Trophoblast cell (in vitro differentiated cells and primary cell): Measurements from ENCODE around the gene AHI1.

Source experiments
- DNase-seq, 2 donors: peaks; one replicate each; pipeline ENCODE4 v3.0.0-alpha.2; 2016
- H2AFZ ChIP-seq: 2 replicates; pipeline ENCODE4 v1.6.1; 2013; ENCODE audit warnings: low read length, moderate library complexity, mild to moderate bottlenecking; ENCODE audit not compliant: insufficient read depth, poor library complexity
- H2AK5ac ChIP-seq: 2 replicates; pipeline ENCODE4 v1.6.1; 2013; ENCODE audit warnings: mild to moderate bottlenecking, low read length
- H2BK120ac ChIP-seq: 2 replicates; pipeline ENCODE4 v1.6.1; 2013; ENCODE audit warnings: low read length, mild to moderate bottlenecking, moderate library complexity; ENCODE audit not compliant: insufficient read depth, poor library complexity
- H2BK12ac ChIP-seq: 2 replicates; pipeline ENCODE4 v1.6.1; 2013; ENCODE audit warnings: mild to moderate bottlenecking, low read length, moderate library complexity
- H2BK5ac ChIP-seq: 2 replicates; pipeline ENCODE4 v1.6.1; 2013; ENCODE audit warnings: low read length, low read depth, moderate library complexity, mild to moderate bottlenecking; ENCODE audit not compliant: poor library complexity
- H3K14ac ChIP-seq: 2 replicates; pipeline ENCODE4 v1.6.1; 2013; ENCODE audit warnings: mild to moderate bottlenecking, low read length
- H3K18ac ChIP-seq: 2 replicates; pipeline ENCODE4 v1.6.1; 2013; ENCODE audit warnings: mild to moderate bottlenecking, low read length
- H3K23ac ChIP-seq: 2 replicates; pipeline ENCODE4 v1.6.1; 2013; ENCODE audit warnings: low read length
- H3K27ac ChIP-seq: 2 replicates; pipeline ENCODE4 v1.5.1; 2013; ENCODE audit warnings: low read depth, mild to moderate bottlenecking, inconsistent platforms, low read length, moderate library complexity
- H3K27me3 ChIP-seq: 2 replicates; pipeline ENCODE4 v1.6.1; 2013; ENCODE audit warnings: inconsistent platforms, mild to moderate bottlenecking, low read length, moderate library complexity; ENCODE audit not compliant: insufficient read depth
- H3K36me3 ChIP-seq, 2 experiments: 1 replicate in 1 of 2; 2 replicates in 1 of 2; pipeline ENCODE4 v1.6.1; 2013; ENCODE audit warnings: low read length in 2 of 2, mild to moderate bottlenecking in 2 of 2, moderate library complexity in 1 of 2; ENCODE audit not compliant: insufficient read depth in 2 of 2, control insufficient read depth in 1 of 2
- H3K4ac ChIP-seq: 2 replicates; pipeline ENCODE4 v1.6.1; 2013; ENCODE audit warnings: low read depth, mild to moderate bottlenecking, low read length, moderate library complexity
- H3K4me1 ChIP-seq, 2 experiments: 1 replicate in 1 of 2; 2 replicates in 1 of 2; pipeline ENCODE4 v1.6.1; 2013; ENCODE audit warnings: low read length in 2 of 2, mild to moderate bottlenecking in 2 of 2, moderate library complexity in 1 of 2; ENCODE audit not compliant: insufficient read depth in 2 of 2, control insufficient read depth in 1 of 2
- H3K4me2 ChIP-seq: 2 replicates; pipeline ENCODE4 v1.6.1; 2013; ENCODE audit warnings: inconsistent platforms, mild to moderate bottlenecking, low read length, moderate library complexity
- H3K4me3 ChIP-seq: 2 replicates; pipeline ENCODE4 v1.5.1; 2013; ENCODE audit warnings: mild to moderate bottlenecking, low read depth, low read length, inconsistent platforms
- H3K79me1 ChIP-seq: one replicate; pipeline ENCODE4 v1.6.1; 2013; ENCODE audit warnings: low read length
- H3K79me2 ChIP-seq: 2 replicates; pipeline ENCODE4 v1.6.1; 2013; ENCODE audit warnings: low read length, mild to moderate bottlenecking; ENCODE audit not compliant: control insufficient read depth, insufficient read depth, poor library complexity
- H3K9ac ChIP-seq: 2 replicates; pipeline ENCODE4 v1.6.1; 2013; ENCODE audit warnings: mild to moderate bottlenecking, low read length
- H3K9me3 ChIP-seq: 2 replicates; pipeline ENCODE4 v1.6.1; 2013; ENCODE audit warnings: low read depth, mild to moderate bottlenecking, control low read depth, inconsistent platforms, low read length; ENCODE audit not compliant: insufficient read depth
- H4K12ac ChIP-seq: 2 replicates; pipeline ENCODE4 v1.6.1; 2013; ENCODE audit warnings: low read depth, mild to moderate bottlenecking, low read length, moderate library complexity
- H4K8ac ChIP-seq: 2 replicates; pipeline ENCODE4 v1.6.1; 2013; ENCODE audit warnings: low read depth, mild to moderate bottlenecking, low read length, moderate library complexity
- H4K91ac ChIP-seq: one replicate; pipeline ENCODE4 v1.6.1; 2013; ENCODE audit warnings: low read depth, mild to moderate bottlenecking, low read length, moderate library complexity
- WGBS: extraction: QIAGEN DNeasy Blood & Tissue Kit; methylation state at CpG from one replicate; pipeline ENCODE4 v1.1.7; 2013; ENCODE audit warnings: missing lambda C conversion rate; ENCODE audit not compliant: insufficient read length, insufficient coverage; ENCODE audit errors: extremely low coverage; 5-methylcytosine and 5-hydroxymethylcytosine counted together

Gene AHI1

GRCh38 chr6:135397172-135397952 lies 100.2 kb downstream of the AHI1 start:
- H3K4ac ChIP-seq, result no peak overlapping the region
- H3K4me3 ChIP-seq, result no peak overlapping the region
- no peak overlapping the region for H3K18ac ChIP-seq
- H4K91ac ChIP-seq, result no peak overlapping the region
- no peak overlapping the region for H4K8ac ChIP-seq
- no peak for DNase-seq
- no peak overlapping the region for H3K9ac ChIP-seq
- no peaks in the 10 kb centered on the region for H3K79me1 ChIP-seq
- H3K9me3 ChIP-seq, result no peaks in the 10 kb centered on the region
- H2AK5ac ChIP-seq, result no peak overlapping the region
- no peaks in the 10 kb centered on the region for H3K36me3 ChIP-seq
- no peak overlapping the region for H4K12ac ChIP-seq
- no peak overlapping the region for H2BK12ac ChIP-seq
- no peak overlapping the region for H2BK120ac ChIP-seq
- WGBS, result no CpG with 5 or more reads among the region's 5 CpGs
- H3K79me2 ChIP-seq, result no peaks in the 10 kb centered on the region
- H3K4me1 ChIP-seq, result no peaks in the 10 kb centered on the region
- no peak overlapping the region for H2BK5ac ChIP-seq
- H3K23ac ChIP-seq, result no peak overlapping the region
- no peak overlapping the region for H3K14ac ChIP-seq
- no peak overlapping the region for H3K4me2 ChIP-seq
- H3K27ac ChIP-seq, result no peak overlapping the region
- H2AFZ ChIP-seq, result no peak overlapping the region
- H3K27me3 ChIP-seq, result no peaks in the 10 kb centered on the region

DNA sequence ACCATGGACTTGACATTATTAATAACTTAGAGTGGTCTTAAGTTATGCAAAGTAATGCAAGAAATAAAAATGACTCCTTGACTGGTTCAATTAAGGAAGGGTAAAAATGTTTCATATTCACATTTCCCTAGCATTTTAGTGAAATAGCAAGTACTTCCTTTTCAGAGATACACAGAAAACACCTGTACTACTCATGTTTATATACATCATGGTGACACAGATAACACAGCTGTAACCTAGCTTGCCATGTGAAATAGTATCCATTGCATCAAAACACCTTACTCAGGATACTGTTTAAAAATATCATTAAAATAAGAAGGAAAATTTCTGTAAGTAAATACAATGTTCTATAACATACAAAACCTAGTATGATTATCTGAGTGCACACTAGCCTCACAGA lies 102.4 kb downstream of the AHI1 start:
- Histone ChIP-seq H3K9me3 (no peaks in the 10 kb centered on the region), H4K91ac (no peak overlapping the region), H3K4ac (no peak overlapping the region)

GRCh38 chr6:135393289-135393688 lies 104.3 kb downstream of the AHI1 start:
- Histone ChIP-seq H3K4ac (no peak overlapping the region), H2AFZ (no peak overlapping the region), H3K27ac (no peak overlapping the region), H3K4me3 (no peak overlapping the region), H2AK5ac (no peak overlapping the region), H3K9ac (no peak overlapping the region), H2BK12ac (no peak overlapping the region), H3K36me3 (no peaks in the 10 kb centered on the region), H3K4me1 (no peaks in the 10 kb centered on the region), H4K91ac (no peak overlapping the region), H2BK5ac (no peak overlapping the region), H3K23ac (no peak overlapping the region), H2BK120ac (no peak overlapping the region), H4K12ac (no peak overlapping the region), H4K8ac (no peak overlapping the region), H3K18ac (no peak overlapping the region), H3K4me2 (no peak overlapping the region), H3K9me3 (no peaks in the 10 kb centered on the region), H3K79me1 (no peaks in the 10 kb centered on the region), H3K79me2 (no peaks in the 10 kb centered on the region), H3K27me3 (no peaks in the 10 kb centered on the region), H3K14ac (no peak overlapping the region)
- WGBS, result no CpG with 5 or more reads among the region's 2 CpGs
- DNase-seq, result no peak

More for the DNA sequence above, 102.4 kb downstream of the AHI1 start:
- Histone ChIP-seq H3K9ac (no peak overlapping the region), H3K36me3 (no peaks in the 10 kb centered on the region), H3K18ac (no peak overlapping the region), H3K14ac (no peak overlapping the region), H3K4me3 (no peak overlapping the region), H2AK5ac (no peak overlapping the region), H3K79me2 (no peaks in the 10 kb centered on the region), H2BK5ac (no peak overlapping the region), H3K27me3 (no peaks in the 10 kb centered on the region), H2BK12ac (no peak overlapping the region), H3K27ac (no peak overlapping the region), H2BK120ac (no peak overlapping the region), H4K12ac (no peak overlapping the region), H3K79me1 (no peaks in the 10 kb centered on the region), H3K4me1 (no peaks in the 10 kb centered on the region), H3K4me2 (no peak overlapping the region), H3K23ac (no peak overlapping the region), H2AFZ (no peak overlapping the region), H4K8ac (no peak overlapping the region)
- DNase-seq, result no peak

DNA sequence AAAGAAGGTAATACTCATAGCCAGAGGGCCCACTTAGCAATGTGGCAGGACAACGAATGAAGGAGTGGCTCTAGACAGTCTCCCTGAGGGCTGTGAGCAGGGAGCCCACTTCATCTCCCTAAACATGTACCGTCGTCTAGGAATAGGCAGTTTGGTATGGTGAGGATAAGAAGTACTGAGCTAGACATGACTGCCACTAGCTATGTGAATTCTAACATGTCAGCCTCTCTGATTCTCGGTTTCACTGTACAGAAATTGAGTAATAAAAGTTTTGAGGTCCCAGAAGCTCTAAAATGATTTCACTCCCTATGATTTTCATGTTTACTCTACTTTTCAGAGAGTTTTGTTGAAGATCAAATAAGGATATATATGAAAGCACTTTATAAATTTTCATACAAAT lies 107.1 kb downstream of the AHI1 start:
- no peak overlapping the region for H3K27ac ChIP-seq
- no peak overlapping the region for H3K14ac ChIP-seq
- no peak for DNase-seq
- H3K18ac ChIP-seq, result no peak overlapping the region
- no peak overlapping the region for H4K91ac ChIP-seq
- no peak overlapping the region for H3K4me3 ChIP-seq
- no peak overlapping the region for H2BK120ac ChIP-seq
- no peaks in the 10 kb centered on the region for H3K4me1 ChIP-seq
- no peak overlapping the region for H3K9ac ChIP-seq
- H3K79me2 ChIP-seq, result no peaks in the 10 kb centered on the region
- no peak overlapping the region for H3K4me2 ChIP-seq
- H2AFZ ChIP-seq, result no peak overlapping the region
- no peak overlapping the region for H3K23ac ChIP-seq
- H3K9me3 ChIP-seq, result no peaks in the 10 kb centered on the region
- H4K12ac ChIP-seq, result no peak overlapping the region
- H4K8ac ChIP-seq, result no peak overlapping the region
- no peak overlapping the region for H2BK5ac ChIP-seq
- no peaks in the 10 kb centered on the region for H3K79me1 ChIP-seq
- no CpG with 5 or more reads among the region's 4 CpGs for WGBS
- H3K4ac ChIP-seq, result no peak overlapping the region
- H2AK5ac ChIP-seq, result no peak overlapping the region
- no peak overlapping the region for H2BK12ac ChIP-seq
- H3K36me3 ChIP-seq, result no peaks in the 10 kb centered on the region
- no peaks in the 10 kb centered on the region for H3K27me3 ChIP-seq
